Spleen (tissue), 7 donors: ENCODE measurements around the gene PTGES2.

Source experiments
- POLR2A ChIP-seq, 3 donors: fragments of 450-650 bp; IDR thresholded peaks; one replicate each; pipeline ENCODE4 v1.5.1; 2017; ENCODE audit warnings: antibody characterized with exemption in 3 of 3, mild to moderate bottlenecking in 1 of 3
- POLR2AphosphoS5 ChIP-seq, 3 donors: sonication (generic); formaldehyde crosslinking; IDR thresholded peaks; one replicate each; pipeline ENCODE4 v1.5.1; 2017; ENCODE audit warnings: antibody characterized with exemption in 3 of 3
- TF ChIP-seq, protein P1 (sequence below), 11 experiments: fragments of 200-600 bp in 7 of 11; fragments of 450-650 bp in 4 of 11; sonication (generic) in 4 of 11; IDR thresholded peaks in 8 of 11; conservative IDR thresholded peaks in 3 of 11; 1 replicate in 7 of 11; 2 replicates in 4 of 11; pipeline versions ENCODE4 v1.4.0 to v1.8.0; 2016 to 2021; ENCODE audit warnings: antibody characterized with exemption in 11 of 11, inconsistent platforms in 4 of 11, mild to moderate bottlenecking in 1 of 11
- donor health status: DM: no; HTN: no; CAD: no; lungs with moderate emphysema.
- donor health status: DM: no; HTN: no; CAD: no.
- donor health status: DM: no; HTN: no; CAD: no.

DNA sequence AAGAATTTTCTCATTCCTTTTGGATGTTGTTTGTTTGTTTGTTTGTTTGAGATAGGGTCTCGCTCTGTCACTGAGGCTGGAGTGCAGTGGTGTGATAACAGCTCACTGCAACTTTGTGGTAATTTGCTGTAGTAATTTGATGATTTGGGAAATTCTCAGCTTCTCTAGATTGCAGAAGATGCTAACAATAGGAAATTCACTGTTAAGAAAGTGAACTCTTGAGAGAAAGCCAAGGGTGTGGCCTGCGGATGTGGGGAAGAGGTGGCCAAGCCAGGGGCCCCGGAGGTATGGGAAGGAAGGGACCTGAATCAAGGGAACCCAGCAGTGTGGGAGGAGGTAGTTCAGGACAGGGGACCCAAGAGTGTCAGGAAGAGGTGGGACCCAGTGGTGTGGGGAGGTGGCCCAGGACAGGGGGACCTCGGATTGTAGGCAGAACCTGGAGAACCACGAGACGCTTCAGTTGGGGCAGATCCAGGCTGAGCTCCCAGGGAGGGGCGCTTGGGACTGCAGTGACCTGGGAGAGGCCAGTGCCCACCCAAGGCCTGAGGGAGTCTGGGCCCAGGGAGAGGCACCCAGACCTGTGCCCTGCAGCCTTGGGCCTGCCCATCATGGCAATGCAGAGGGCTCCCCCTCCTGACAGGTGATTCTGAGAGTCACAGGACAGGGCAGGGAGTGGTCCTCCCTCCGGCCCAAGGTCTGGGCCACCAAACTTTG, 16.2 kb upstream of the PTGES2 start:
- TF ChIP-seq, protein P1, sequence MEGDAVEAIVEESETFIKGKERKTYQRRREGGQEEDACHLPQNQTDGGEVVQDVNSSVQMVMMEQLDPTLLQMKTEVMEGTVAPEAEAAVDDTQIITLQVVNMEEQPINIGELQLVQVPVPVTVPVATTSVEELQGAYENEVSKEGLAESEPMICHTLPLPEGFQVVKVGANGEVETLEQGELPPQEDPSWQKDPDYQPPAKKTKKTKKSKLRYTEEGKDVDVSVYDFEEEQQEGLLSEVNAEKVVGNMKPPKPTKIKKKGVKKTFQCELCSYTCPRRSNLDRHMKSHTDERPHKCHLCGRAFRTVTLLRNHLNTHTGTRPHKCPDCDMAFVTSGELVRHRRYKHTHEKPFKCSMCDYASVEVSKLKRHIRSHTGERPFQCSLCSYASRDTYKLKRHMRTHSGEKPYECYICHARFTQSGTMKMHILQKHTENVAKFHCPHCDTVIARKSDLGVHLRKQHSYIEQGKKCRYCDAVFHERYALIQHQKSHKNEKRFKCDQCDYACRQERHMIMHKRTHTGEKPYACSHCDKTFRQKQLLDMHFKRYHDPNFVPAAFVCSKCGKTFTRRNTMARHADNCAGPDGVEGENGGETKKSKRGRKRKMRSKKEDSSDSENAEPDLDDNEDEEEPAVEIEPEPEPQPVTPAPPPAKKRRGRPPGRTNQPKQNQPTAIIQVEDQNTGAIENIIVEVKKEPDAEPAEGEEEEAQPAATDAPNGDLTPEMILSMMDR (IDR thresholded peaks at IDR 0.05 in 8 of 11, conservative IDR thresholded peaks at IDR 0.05 in 3 of 11), result no peak
- TF ChIP-seq POLR2A (IDR thresholded peaks at IDR 0.05), result no peak
- TF ChIP-seq POLR2AphosphoS5 (IDR thresholded peaks at IDR 0.05), result no peak
